Sigmoid colon (tissue), 4 donors: Measurements from ENCODE around the gene EPB41L4A.

ENCODE experiments used
- CTCF ChIP-seq, 4 experiments: fragments of 450-650 bp in 3 of 4; fragments of 200-600 bp in 1 of 4; IDR thresholded peaks; one replicate each; pipeline ENCODE4 v1.5.1; 2016 to 2019; ENCODE audit warnings: antibody characterized with exemption in 4 of 4, mild to moderate bottlenecking in 3 of 4, moderate library complexity in 2 of 4
- EP300 ChIP-seq, 4 donors: sonication (generic); formaldehyde crosslinking; IDR thresholded peaks; one replicate each; pipeline ENCODE4 v1.6.1; 2017; ENCODE audit warnings: antibody characterized with exemption in 4 of 4
- POLR2A ChIP-seq, 2 donors: fragments of 450-650 bp; IDR thresholded peaks; one replicate each; pipeline ENCODE4 v1.6.1; 2016; ENCODE audit warnings: antibody characterized with exemption in 2 of 2, mild to moderate bottlenecking in 2 of 2, moderate library complexity in 2 of 2
- POLR2AphosphoS5 ChIP-seq, 4 donors: sonication (generic); formaldehyde crosslinking; IDR thresholded peaks; one replicate each; pipeline ENCODE4 v1.6.1; 2017; ENCODE audit warnings: antibody characterized with exemption in 4 of 4

- TF ChIP-seq EP300 (IDR thresholded peaks at IDR 0.05) (no peak), CTCF (IDR thresholded peaks at IDR 0.05) (no peak), POLR2A (IDR thresholded peaks at IDR 0.05) (no peak), POLR2AphosphoS5 (IDR thresholded peaks at IDR 0.05) (no peak)
These were observed 7.2 kb downstream of the EPB41L4A start for GRCh38 chr5:112411903-112412302.
